Esophagus (tissue), 2 donors: ENCODE measurements around the gene PLXNB2. TPM values are rescaled to one million over a fixed set of nuclear protein-coding genes. Genes with fewer than 3 reads are reported as not detected.
A peak's percentile ranks its signal among the peaks of the same experiment; 100 is the strongest.

Experiments
- H3K27ac ChIP-seq, 2 donors: one replicate each; pipeline ENCODE4 v1.5.1; 2013; ENCODE audit warnings: low read depth in 2 of 2, mild to moderate bottlenecking in 2 of 2, inconsistent platforms in 1 of 2, low read length in 1 of 2, moderate library complexity in 1 of 2
- H3K27me3 ChIP-seq, 2 donors: one replicate each; pipeline ENCODE4 v1.6.1; 2013; ENCODE audit warnings: low read length in 2 of 2, control low read depth in 1 of 2, mild to moderate bottlenecking in 1 of 2; ENCODE audit not compliant: insufficient read depth in 2 of 2, control insufficient read depth in 1 of 2
- H3K36me3 ChIP-seq, 2 donors: one replicate each; pipeline ENCODE4 v1.6.1; 2013; ENCODE audit warnings: low read length in 1 of 2; ENCODE audit not compliant: control insufficient read depth in 2 of 2, insufficient read depth in 2 of 2
- H3K4me1 ChIP-seq, 2 donors: one replicate each; pipeline ENCODE4 v1.6.1; 2013; ENCODE audit warnings: low read length in 1 of 2; ENCODE audit not compliant: control insufficient read depth in 2 of 2, insufficient read depth in 2 of 2
- H3K4me3 ChIP-seq, 2 donors: one replicate each; pipeline ENCODE4 v1.5.1; 2013; ENCODE audit warnings: low read length in 2 of 2, mild to moderate bottlenecking in 2 of 2, low read depth in 1 of 2, moderate library complexity in 1 of 2
- H3K9me3 ChIP-seq, 2 donors: one replicate each; pipeline ENCODE4 v1.6.1; 2013; ENCODE audit warnings: mild to moderate bottlenecking in 2 of 2, low read depth in 1 of 2, low read length in 1 of 2, moderate library complexity in 1 of 2; ENCODE audit not compliant: control insufficient read depth in 2 of 2, insufficient read depth in 1 of 2
- WGBS, 2 donors: extraction: QIAGEN DNeasy Blood & Tissue Kit; methylation state at CpG; one replicate each; pipeline ENCODE4 v1.1.7; 2013; 5-methylcytosine and 5-hydroxymethylcytosine counted together
- polyA plus RNA-seq, 2 donors: library from polyadenylated mRNA; stranded (reverse); fragments of 200-250 nt; gene quantifications; one replicate each; pipeline ENCODE4 v1.2.3, GENCODE V29; 2013
- donor health status: healthy with polysubstance abuse.
- donor health status: Bipolar disorder and iron deficiency.

Gene PLXNB2
- polyA plus RNA-seq, 2 donors: 107 to 186 TPM

- no peak overlapping the region for H3K4me3 ChIP-seq
- H3K4me1 ChIP-seq: peaks cover 2 to 8% of the 10 kb centered on the region in 2 donors
- H3K9me3 ChIP-seq: no peaks in the 10 kb centered on the region
- no peak overlapping the region for H3K27ac ChIP-seq
- H3K36me3 ChIP-seq: peaks cover 0 to under 1% of the 10 kb centered on the region in 2 donors
- peaks cover 0 to 3% of the 10 kb centered on the region in 2 donors for H3K27me3 ChIP-seq
- WGBS, 2 donors: 46 to 50% methylated on average over 7 of the region's 7 CpGs
Measured at GRCh38 chr22:50262460-50262911, 45.0 kb downstream of the PLXNB2 start.

GRCh38 chr22:50261615-50262459, 45.6 kb downstream of the PLXNB2 start, which contains the start of gene MAPK12:
TSS of gene MAPK12 (minus strand) at chr22:50261683. CDS start at chr22:50261509, 174 bp downstream.
- WGBS, 2 donors: 3 to 4% methylated on average over 39 to 59 of the region's 61 CpGs
- Histone ChIP-seq H3K27ac (peak within 1 kb of the TSS in 1 of 2 donors; percentile 21), H3K9me3 (no peaks in the 10 kb centered on the region), H3K36me3 (peaks cover 0 to 4% of the 10 kb centered on the region in 2 donors), H3K4me3 (peak within 1 kb of the TSS; percentile 41 to 46), H3K4me1 (peaks cover 2 to 4% of the 10 kb centered on the region in 2 donors), H3K27me3 (peaks cover 0 to 3% of the 10 kb centered on the region in 2 donors)

GRCh38 chr22:50260801-50261614, 46.4 kb downstream of the PLXNB2 start:
- Histone ChIP-seq H3K9me3 (no peaks in the 10 kb centered on the region), H3K4me1 (peaks cover 2 to 4% of the 10 kb centered on the region in 2 donors), H3K27me3 (peaks cover 0 to 3% of the 10 kb centered on the region in 2 donors), H3K4me3 (peak overlapping the region; percentile 41 to 46), H3K27ac (peak overlapping the region in 1 of 2 donors; percentile 21), H3K36me3 (peaks cover 0 to 4% of the 10 kb centered on the region in 2 donors)
- WGBS, 2 donors: 1 to 2% methylated on average over 49 to 92 of the region's 92 CpGs

GRCh38 chr22:50260434-50260800, 47.0 kb downstream of the PLXNB2 start:
- Histone ChIP-seq H3K4me3 (peak overlapping the region; percentile 9 to 46), H3K36me3 (peaks cover 0 to 4% of the 10 kb centered on the region in 2 donors), H3K27me3 (peaks cover 0 to 3% of the 10 kb centered on the region in 2 donors), H3K9me3 (no peaks in the 10 kb centered on the region), H3K4me1 (peaks cover 2 to 4% of the 10 kb centered on the region in 2 donors), H3K27ac (peak overlapping the region in 1 of 2 donors; percentile 21)
- WGBS, 2 donors: 23 to 26% methylated on average over 11 of the region's 11 CpGs

- Histone ChIP-seq H3K36me3 (peaks cover 0 to 4% of the 10 kb centered on the region in 2 donors), H3K4me1 (peaks cover 2 to 4% of the 10 kb centered on the region in 2 donors), H3K9me3 (no peaks in the 10 kb centered on the region), H3K4me3 (no peak overlapping the region), H3K27me3 (peaks cover 0 to 3% of the 10 kb centered on the region in 2 donors), H3K27ac (no peak overlapping the region)
- 88 to 91% methylated on average over 14 to 15 of the region's 15 CpGs for whole genome bisulfite sequencing, 2 donors
Measured at GRCh38 chr22:50259302-50259701, 48.1 kb downstream of the PLXNB2 start.

- WGBS, 2 donors: 68 to 76% methylated on average over 24 of the region's 24 CpGs
- Histone ChIP-seq H3K36me3 (peaks cover 0 to 4% of the 10 kb centered on the region in 2 donors), H3K9me3 (no peaks in the 10 kb centered on the region), H3K4me1 (peaks cover 2 to 7% of the 10 kb centered on the region in 2 donors), H3K27ac (no peak overlapping the region), H3K27me3 (peaks cover 0 to 3% of the 10 kb centered on the region in 2 donors), H3K4me3 (no peak overlapping the region)
Measured at GRCh38 chr22:50258361-50259292, 48.8 kb downstream of the PLXNB2 start.

GRCh38 chr22:50257451-50258360, 49.7 kb downstream of the PLXNB2 start:
- Histone ChIP-seq H3K4me1 (peaks cover 2 to 7% of the 10 kb centered on the region in 2 donors), H3K36me3 (peaks cover 0 to 4% of the 10 kb centered on the region in 2 donors), H3K27me3 (peaks cover 0 to 3% of the 10 kb centered on the region in 2 donors), H3K4me3 (no peak overlapping the region), H3K9me3 (no peaks in the 10 kb centered on the region), H3K27ac (no peak overlapping the region)
- 68 to 72% methylated on average over 30 to 31 of the region's 31 CpGs for WGBS, 2 donors

- H3K27me3 ChIP-seq: peaks cover 0 to 3% of the 10 kb centered on the region in 2 donors
- 61 to 71% methylated on average over 16 of the region's 16 CpGs for WGBS, 2 donors
- H3K36me3 ChIP-seq: peaks cover 0 to 4% of the 10 kb centered on the region in 2 donors
Measured at GRCh38 chr22:50257041-50257440, 50.4 kb downstream of the PLXNB2 start.

More at GRCh38 chr22:50257041-50257440, 50.4 kb downstream of the PLXNB2 start:
- peaks cover 2 to 8% of the 10 kb centered on the region in 2 donors for H3K4me1 ChIP-seq
- H3K4me3 ChIP-seq: no peak overlapping the region
- H3K9me3 ChIP-seq: no peaks in the 10 kb centered on the region
- H3K27ac ChIP-seq: no peak overlapping the region
